Endodermal cell (in vitro differentiated cells): ENCODE data around the gene CNOT6. TPM values are rescaled to one million over a fixed set of nuclear protein-coding genes. Genes with fewer than 3 reads are reported as not detected.
A peak's percentile ranks its signal among the peaks of the same experiment; 100 is the strongest.

Experiments used
- DNase-seq: peaks from one replicate; pipeline ENCODE4 v3.0.0-alpha.2; 2017
- H3K27ac ChIP-seq: 2 replicates; pipeline ENCODE4 v1.5.1; 2013; ENCODE audit warnings: mild to moderate bottlenecking, low read depth, low read length, moderate library complexity
- H3K27me3 ChIP-seq: 2 replicates; pipeline ENCODE4 v1.6.1; 2013; ENCODE audit warnings: mild to moderate bottlenecking, low read length, moderate library complexity; ENCODE audit not compliant: insufficient read depth, control insufficient read depth, poor library complexity, severe bottlenecking
- H3K36me3 ChIP-seq: 2 replicates; pipeline ENCODE4 v1.7.0; 2013; ENCODE audit warnings: mild to moderate bottlenecking, low read length, moderate library complexity; ENCODE audit not compliant: control insufficient read depth, insufficient read depth
- H3K4me1 ChIP-seq: one replicate; pipeline ENCODE4 v1.7.0; 2013; ENCODE audit warnings: low read length; ENCODE audit not compliant: control insufficient read depth, insufficient read depth
- H3K4me3 ChIP-seq: 2 replicates; pipeline ENCODE4 v1.5.1; 2013; ENCODE audit warnings: mild to moderate bottlenecking, low read length, moderate library complexity
- H3K9ac ChIP-seq: 2 replicates; pipeline ENCODE4 v1.6.1; 2013; ENCODE audit warnings: mild to moderate bottlenecking, low read length, moderate library complexity; ENCODE audit not compliant: poor library complexity, severe bottlenecking; ENCODE audit errors: extremely low read depth
- H3K9me3 ChIP-seq: 2 replicates; pipeline ENCODE4 v1.6.1; 2013; ENCODE audit warnings: mild to moderate bottlenecking, low read length, moderate library complexity; ENCODE audit not compliant: control insufficient read depth
- H3K27ac Mint-ChIP-seq: 2 replicates; pipeline ENCODE4 v1.8.0; 2020; ENCODE audit warnings: mixed read lengths
- H3K27me3 Mint-ChIP-seq: 2 replicates; pipeline ENCODE4 v1.8.0; 2021; ENCODE audit warnings: mild to moderate bottlenecking, mixed read lengths; ENCODE audit not compliant: insufficient read depth
- H3K36me3 Mint-ChIP-seq: 2 replicates; pipeline ENCODE4 v1.8.0; 2020; ENCODE audit warnings: low read depth, mixed read lengths
- H3K4me1 Mint-ChIP-seq: 2 replicates; pipeline ENCODE4 v1.8.0; 2020; ENCODE audit warnings: mixed read lengths
- H3K4me3 Mint-ChIP-seq: 2 replicates; pipeline ENCODE4 v1.8.0; 2020; ENCODE audit warnings: mild to moderate bottlenecking, moderate library complexity, mixed read lengths
- H3K9me3 Mint-ChIP-seq: 2 replicates; pipeline ENCODE4 v1.8.0; 2020; ENCODE audit warnings: mild to moderate bottlenecking, mixed read lengths
- CTCF ChIP-seq: fragments of 200-600 bp; sonication (generic); conservative IDR thresholded peaks from 2 replicates; pipeline ENCODE4 v1.5.0; 2021; ENCODE audit warnings: antibody characterized with exemption, mild to moderate bottlenecking
- WGBS, 2 experiments: methylation state at CpG; one replicate each; pipeline versions ENCODE4 v1.1.5 to v1.1.7; 2013; ENCODE audit warnings: missing lambda C conversion rate in 2 of 2, mixed read lengths in 1 of 2; ENCODE audit not compliant: insufficient coverage in 1 of 2, insufficient read length in 1 of 2; 5-methylcytosine and 5-hydroxymethylcytosine counted together
- long read RNA-seq, 4 experiments: library from polyadenylated mRNA in 2 of 4; library from RNA in 1 of 4; library from capped mRNA in 1 of 4; stranded (forward) in 3 of 4; unstranded in 1 of 4; transcript quantifications; one replicate each; pipeline ENCODE4 v2.0.0, GENCODE V29; 2020 to 2021; ENCODE audit warnings: inconsistent platforms in 1 of 4
- polyA plus RNA-seq, 2 experiments: library from polyadenylated mRNA; stranded (reverse); fragments of 50-300 nt; gene quantifications; one replicate each; pipeline ENCODE4 v1.2.3, GENCODE V29; 2013
- total RNA-seq, 2 donors: library from RNA; stranded (reverse); fragmentation: NEBNext Ultra II Directional in 1 of 2; extraction: Animal tissue kit (Norgen Biotek cat#: 25700) in 1 of 2; gene quantifications; 2 replicates in 1 of 2; 3 replicates in 1 of 2; pipeline ENCODE4 v1.2.1, GENCODE V29; 2021

Gene CNOT6
- 10 to 100 TPM; 40.4 to 42.9 TPM for total RNA-seq
- 43.1 TPM for polyA plus RNA-seq (2013, experiment 1 of 2)
- polyA plus RNA-seq (2013, experiment 2 of 2) = 44.9 TPM
- long read RNA-seq, experiment 1, partial matches to known transcripts = 2 of 11 reads
- long read RNA-seq, experiment 1, other reads (novel, unspliced or antisense) = 9 of 11 reads
- long read RNA-seq, experiment 2, full-length matches to known transcripts = 23 of 57 reads
- long read RNA-seq, experiment 2, partial matches to known transcripts = 19 of 57 reads
- long read RNA-seq, experiment 2, other reads (novel, unspliced or antisense) = 15 of 57 reads
- long read RNA-seq, experiment 3, full-length matches to known transcripts = 2 of 9 reads
- long read RNA-seq, experiment 3, partial matches to known transcripts = 3 of 9 reads
- long read RNA-seq, experiment 3, other reads (novel, unspliced or antisense) = 4 of 9 reads
- long read RNA-seq, experiment 4, partial matches to known transcripts = 0 of 1 reads
- long read RNA-seq, experiment 4, other reads (novel, unspliced or antisense) = 1 of 1 reads

- Histone ChIP-seq H3K27me3 (no peaks in the 10 kb centered on the region), H3K9me3 (no peaks in the 10 kb centered on the region), H3K4me3 (peak within 1 kb of the TSS; percentile 92), H3K36me3 (peaks cover 17% of the 10 kb centered on the region), H3K9ac (peak within 1 kb of the TSS; percentile 87), H3K4me1 (no peaks in the 10 kb centered on the region), H3K27ac (peak within 1 kb of the TSS; percentile 98)
- Mint-ChIP-seq H3K4me3 (peak within 1 kb of the TSS; percentile 82), H3K4me1 (peaks cover 34% of the 10 kb centered on the region), H3K27me3 (no peaks in the 10 kb centered on the region), H3K9me3 (peaks cover 9% of the 10 kb centered on the region), H3K27ac (peak within 1 kb of the TSS; percentile 95), H3K36me3 (peaks cover 33% of the 10 kb centered on the region)
- DNase-seq = peak; percentile 96
- whole genome bisulfite sequencing, 2 experiments = 0 to 4% methylated on average over 3 to 56 of the region's 56 CpGs
- no peak for TF ChIP-seq CTCF
These were observed at the start of gene CNOT6 for GRCh38 chr5:180494060-180494509. Gene CNOT6 (plus strand): TSS chr5:180494379. CDS start chr5:180529277, 34,898 bp downstream.

- peaks cover 9% of the 10 kb centered on the region for H3K27me3 Mint-ChIP-seq
- no peak overlapping the region for H3K4me3 Mint-ChIP-seq
- no peaks in the 10 kb centered on the region for H3K4me1 Mint-ChIP-seq
These were observed 39.4 kb upstream of the CNOT6 start for GRCh38 chr5:180454752-180455151.

GRCh38 chr5:180455872-180456271 is 38.3 kb upstream of the CNOT6 start:
- no peak overlapping the region for H3K4me3 Mint-ChIP-seq
- peaks cover 42% of the 10 kb centered on the region for H3K9me3 Mint-ChIP-seq
- Histone ChIP-seq H3K4me3 (no peak overlapping the region), H3K27ac (no peak overlapping the region), H3K9me3 (no peaks in the 10 kb centered on the region), H3K36me3 (no peaks in the 10 kb centered on the region), H3K27me3 (no peaks in the 10 kb centered on the region), H3K4me1 (no peaks in the 10 kb centered on the region), H3K9ac (no peak overlapping the region)
- peaks cover 9% of the 10 kb centered on the region for H3K27me3 Mint-ChIP-seq
- no peak for DNase-seq
- WGBS, 2 experiments = 73 to 93% methylated on average over 1 of the region's 1 CpG
- no peaks in the 10 kb centered on the region for H3K36me3 Mint-ChIP-seq
- H3K4me1 Mint-ChIP-seq = no peaks in the 10 kb centered on the region
- no peak overlapping the region for H3K27ac Mint-ChIP-seq
- TF ChIP-seq CTCF = no peak

More at GRCh38 chr5:180454752-180455151, 39.4 kb upstream of the CNOT6 start:
- H3K9me3 Mint-ChIP-seq = peaks cover 31% of the 10 kb centered on the region
- DNase-seq = no peak
- H3K36me3 ChIP-seq = no peaks in the 10 kb centered on the region
- 92% methylated on average over 2 of the region's 2 CpGs; no CpG with 5 or more reads in 1 of the 2 experiments for WGBS, 2 experiments
- H3K4me3 ChIP-seq = no peak overlapping the region
- H3K9me3 ChIP-seq = no peaks in the 10 kb centered on the region
- no peaks in the 10 kb centered on the region for H3K36me3 Mint-ChIP-seq
- TF ChIP-seq CTCF = no peak
- H3K27ac ChIP-seq = no peak overlapping the region
- no peak overlapping the region for H3K27ac Mint-ChIP-seq
- H3K4me1 ChIP-seq = no peaks in the 10 kb centered on the region
- H3K27me3 ChIP-seq = no peaks in the 10 kb centered on the region
- no peak overlapping the region for H3K9ac ChIP-seq
